Astrocyte of the cerebellum (primary cell): ENCODE measurements around the gene ACACB.

Experiments
- DNase-seq: peaks from one replicate; pipeline ENCODE4 v3.0.0-alpha.2; 2011; ENCODE audit warnings: low read depth
- H3K4me3 ChIP-seq: 2 replicates; pipeline ENCODE4 v1.5.1; 2011; ENCODE audit warnings: mild to moderate bottlenecking, low read depth, low read length, moderate library complexity
- CTCF ChIP-seq: IDR thresholded peaks from 2 replicates; pipeline ENCODE4 v1.5.1; 2012; ENCODE audit warnings: low read length, low read depth, moderate library complexity, mild to moderate bottlenecking; ENCODE audit errors: missing control alignments
- in situ Hi-C: cut with HindIII; loops from 2 replicates; pipeline ENCODE4 v1.10.0; 2017; ENCODE audit warnings: low sequenced_read_pairs

Gene ACACB

DNA sequence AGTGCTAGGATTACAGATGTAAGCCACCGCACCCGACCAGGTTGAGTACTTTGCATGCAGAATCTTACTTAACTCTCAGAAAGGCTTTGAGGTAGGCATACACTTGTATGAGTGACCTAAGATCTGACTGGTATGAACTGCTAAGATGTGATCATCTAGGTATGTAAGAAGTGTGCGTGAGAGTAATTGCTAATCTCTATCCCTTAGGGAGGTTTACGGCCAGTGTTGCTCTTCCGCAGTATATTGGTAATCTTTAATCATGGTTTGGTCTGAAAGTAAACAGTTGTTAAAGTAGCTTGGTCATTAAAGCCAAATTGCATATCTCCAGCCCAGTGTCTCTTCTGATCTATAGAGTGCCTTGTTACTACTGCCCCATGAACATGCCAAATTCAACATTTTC lies 11.2 kb upstream of the ACACB start:
- H3K4me3 ChIP-seq = no peak overlapping the region
- in situ Hi-C loops = loop anchor here (25.0 kb wide), 1 partner anchor 282 kb away; no protein-coding TSS in a partner anchor
- DNase-seq = no peak
- TF ChIP-seq CTCF = no peak

DNA sequence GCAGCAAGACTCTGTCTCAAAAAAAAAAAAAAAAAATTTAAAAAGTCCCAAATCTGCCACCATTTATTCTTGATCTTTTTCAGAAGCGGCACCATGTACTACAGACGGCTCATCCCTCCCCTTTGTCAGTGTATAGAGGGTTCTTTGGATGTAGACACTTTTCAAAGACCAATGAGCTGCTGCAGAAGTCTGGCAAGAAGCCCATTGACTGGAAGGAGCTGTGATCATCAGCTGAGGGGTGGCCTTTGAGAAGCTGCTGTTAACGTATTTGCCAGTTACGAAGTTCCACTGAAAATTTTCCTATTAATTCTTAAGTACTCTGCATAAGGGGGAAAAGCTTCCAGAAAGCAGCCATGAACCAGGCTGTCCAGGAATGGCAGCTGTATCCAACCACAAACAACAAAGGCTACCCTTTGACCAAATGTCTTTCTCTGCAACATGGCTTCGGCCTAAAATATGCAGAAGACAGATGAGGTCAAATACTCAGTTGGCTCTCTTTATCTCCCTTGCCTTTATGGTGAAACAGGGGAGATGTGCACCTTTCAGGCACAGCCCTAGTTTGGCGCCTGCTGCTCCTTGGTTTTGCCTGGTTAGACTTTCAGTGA lies 6.5 kb upstream of the ACACB start:
- H3K4me3 ChIP-seq = no peak overlapping the region
- DNase-seq = no peak
- TF ChIP-seq CTCF = no peak
- in situ Hi-C loops = loop anchor here (25.0 kb wide), 1 partner anchor 277 kb away; no protein-coding TSS in a partner anchor

GRCh38 chr12:109110988-109111495 lies 5.3 kb upstream of the ACACB start:
- TF ChIP-seq CTCF = no peak
- peak overlapping the region; percentile 48 for H3K4me3 ChIP-seq
- in situ Hi-C loops = loop anchor here (25.0 kb wide), 1 partner anchor 276 kb away; no protein-coding TSS in a partner anchor
- no peak for DNase-seq

DNA sequence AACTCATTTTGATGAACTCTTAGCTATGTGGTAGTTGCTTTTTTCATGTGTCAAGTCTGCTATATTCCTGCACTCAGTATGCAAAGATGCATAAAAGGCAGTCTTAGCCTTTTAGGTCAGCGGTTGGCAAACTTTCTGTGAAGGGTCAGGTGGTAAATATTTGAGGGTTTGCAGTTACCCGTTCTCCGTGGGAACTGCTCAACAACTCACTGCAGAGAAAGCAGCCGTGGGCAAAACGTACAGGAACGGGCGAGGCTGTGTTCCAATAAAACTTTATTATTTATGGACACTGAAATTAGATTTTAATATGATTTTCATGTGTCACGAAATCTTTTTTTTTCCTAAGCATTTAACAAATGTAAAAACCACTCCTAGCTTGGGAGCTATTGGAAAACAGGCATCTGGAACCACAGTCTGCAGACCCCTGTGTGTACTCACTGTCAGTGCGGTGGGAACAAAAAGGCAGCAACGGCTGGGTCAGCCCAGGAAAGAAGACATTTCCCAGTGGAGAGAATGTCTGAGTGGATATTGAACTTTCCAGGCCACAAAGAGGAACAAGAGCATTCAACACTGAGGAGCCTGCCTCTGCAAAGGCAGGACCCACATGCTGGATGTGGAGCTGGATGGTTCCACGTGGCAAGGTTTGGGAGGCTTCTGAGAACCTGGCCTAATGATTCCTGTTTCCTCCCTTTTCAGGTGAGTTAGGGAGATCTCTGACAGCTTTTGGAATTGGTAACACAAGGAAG lies 3.5 kb upstream of the ACACB start:
- DNase-seq = no peak
- no peak for TF ChIP-seq CTCF
- H3K4me3 ChIP-seq = no peak overlapping the region
- in situ Hi-C loops = loop anchor here (25.0 kb wide), 1 partner anchor 274 kb away; no protein-coding TSS in a partner anchor

- no peak overlapping the region for H3K4me3 ChIP-seq
- DNase-seq = no peak
- no peak for TF ChIP-seq CTCF
- in situ Hi-C loops = loop anchor here (25.0 kb wide), 1 partner anchor 274 kb away; no protein-coding TSS in a partner anchor
These were observed 2.6 kb upstream of the ACACB start for GRCh38 chr12:109113661-109114321.

DNA sequence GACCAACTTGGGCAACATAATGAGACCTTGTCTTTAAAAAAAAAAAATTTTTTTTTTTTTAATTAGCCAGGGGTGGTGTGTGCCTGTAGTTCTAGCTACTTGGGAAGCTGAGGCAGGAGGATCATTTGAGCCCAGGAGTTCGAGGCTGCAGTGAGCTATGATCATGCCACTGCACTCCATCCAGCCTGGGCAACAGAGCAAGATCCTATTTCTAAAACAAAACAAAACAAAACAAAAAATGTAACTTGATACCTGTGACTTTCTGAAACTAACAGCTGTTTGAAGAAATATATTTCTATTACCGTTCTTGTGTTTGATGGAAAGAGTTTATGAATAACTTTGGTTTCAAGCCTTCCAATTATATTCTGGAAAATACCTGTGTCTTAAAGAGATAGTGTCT lies 1.7 kb upstream of the ACACB start:
- in situ Hi-C loops = loop anchor here (25.0 kb wide), 1 partner anchor 273 kb away; no protein-coding TSS in a partner anchor

More for the DNA sequence above, 1.7 kb upstream of the ACACB start:
- no peak for TF ChIP-seq CTCF
- no peak overlapping the region for H3K4me3 ChIP-seq
- DNase-seq = no peak
